Fibroblast of villous mesenchyme (primary cell): ENCODE measurements around the gene ANK3. TPM values are rescaled to one million over a fixed set of nuclear protein-coding genes. Genes with fewer than 3 reads are reported as not detected.

Source experiments
- DNase-seq: peaks from one replicate; pipeline ENCODE4 v3.0.0-alpha.2; 2010; ENCODE audit warnings: low read depth
- H3K4me3 ChIP-seq: 2 replicates; pipeline ENCODE4 v1.5.1; 2011; ENCODE audit warnings: low read depth, mild to moderate bottlenecking, low read length
- total RNA-seq: library from RNA; depleted of rRNA; stranded (reverse); fragments of >200 nt; gene quantifications from 2 replicates; pipeline ENCODE4 v1.2.3, GENCODE V29; 2012
- TF ChIP-seq, protein P1 (sequence below): IDR thresholded peaks from 2 replicates; pipeline ENCODE4 v1.5.1; 2012; ENCODE audit warnings: low read depth, mild to moderate bottlenecking, low read length; ENCODE audit not compliant: insufficient read depth

ANK3 gene
- total RNA-seq, 1 donor = 1.3 TPM

GRCh38 chr10:60023155-60023877 lies 366.4 kb downstream of the ANK3 start:
- TF ChIP-seq, protein P1, sequence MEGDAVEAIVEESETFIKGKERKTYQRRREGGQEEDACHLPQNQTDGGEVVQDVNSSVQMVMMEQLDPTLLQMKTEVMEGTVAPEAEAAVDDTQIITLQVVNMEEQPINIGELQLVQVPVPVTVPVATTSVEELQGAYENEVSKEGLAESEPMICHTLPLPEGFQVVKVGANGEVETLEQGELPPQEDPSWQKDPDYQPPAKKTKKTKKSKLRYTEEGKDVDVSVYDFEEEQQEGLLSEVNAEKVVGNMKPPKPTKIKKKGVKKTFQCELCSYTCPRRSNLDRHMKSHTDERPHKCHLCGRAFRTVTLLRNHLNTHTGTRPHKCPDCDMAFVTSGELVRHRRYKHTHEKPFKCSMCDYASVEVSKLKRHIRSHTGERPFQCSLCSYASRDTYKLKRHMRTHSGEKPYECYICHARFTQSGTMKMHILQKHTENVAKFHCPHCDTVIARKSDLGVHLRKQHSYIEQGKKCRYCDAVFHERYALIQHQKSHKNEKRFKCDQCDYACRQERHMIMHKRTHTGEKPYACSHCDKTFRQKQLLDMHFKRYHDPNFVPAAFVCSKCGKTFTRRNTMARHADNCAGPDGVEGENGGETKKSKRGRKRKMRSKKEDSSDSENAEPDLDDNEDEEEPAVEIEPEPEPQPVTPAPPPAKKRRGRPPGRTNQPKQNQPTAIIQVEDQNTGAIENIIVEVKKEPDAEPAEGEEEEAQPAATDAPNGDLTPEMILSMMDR = no peak
- no peak for DNase-seq
- H3K4me3 ChIP-seq = no peak overlapping the region

GRCh38 chr10:60021361-60021760 lies 368.3 kb downstream of the ANK3 start:
- DNase-seq = no peak
- no peak overlapping the region for H3K4me3 ChIP-seq
- TF ChIP-seq, protein P1 = no peak

DNA sequence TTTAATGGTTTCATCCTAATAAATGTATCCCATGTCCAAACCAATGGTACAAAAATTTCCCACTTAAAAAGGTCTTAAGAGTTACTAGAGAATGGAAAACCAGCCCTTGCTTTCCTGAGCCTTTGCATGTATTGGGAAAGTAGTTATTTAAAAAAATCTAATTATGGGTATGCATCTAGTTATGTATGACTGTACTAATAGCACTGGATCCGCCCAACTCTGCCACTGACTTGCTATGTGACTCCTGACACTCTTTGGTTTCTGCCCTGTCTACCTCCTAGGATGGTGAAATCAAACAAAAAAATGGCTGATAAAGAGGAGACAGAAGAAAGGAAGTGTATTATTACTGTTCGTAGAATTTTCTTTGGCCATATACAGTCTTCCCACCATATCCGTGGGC lies 372.9 kb downstream of the ANK3 start:
- no peak overlapping the region for H3K4me3 ChIP-seq
- no peak for DNase-seq
- TF ChIP-seq, protein P1 = no peak

GRCh38 chr10:60009710-60010383 lies 379.8 kb downstream of the ANK3 start:
- TF ChIP-seq, protein P1 = no peak
- H3K4me3 ChIP-seq = no peak overlapping the region
- no peak for DNase-seq

- TF ChIP-seq, protein P1 = no peak
- H3K4me3 ChIP-seq = no peak overlapping the region
- DNase-seq = no peak
These were observed 380.4 kb downstream of the ANK3 start for GRCh38 chr10:60009276-60009675.

DNA sequence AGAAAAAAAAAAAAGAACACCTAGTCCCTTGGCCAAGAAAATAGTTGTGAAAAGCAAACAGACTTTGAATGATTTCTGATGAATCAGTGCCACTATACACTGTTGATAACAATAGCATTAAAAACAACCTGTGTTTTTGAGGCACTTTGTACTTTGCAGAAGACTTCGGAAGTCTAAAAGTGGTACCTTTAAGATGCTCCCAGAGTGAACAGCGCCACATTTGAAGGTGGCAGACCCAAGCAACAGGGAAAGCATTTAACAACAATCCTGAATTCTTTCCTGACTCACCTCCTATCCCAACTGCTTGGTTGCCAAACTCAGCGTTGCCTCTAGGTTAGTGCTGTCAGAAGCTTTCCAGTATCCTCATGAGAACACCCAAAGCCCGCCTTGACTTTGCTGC lies 380.9 kb downstream of the ANK3 start:
- TF ChIP-seq, protein P1 = no peak
- H3K4me3 ChIP-seq = no peak overlapping the region
- DNase-seq = no peak
